OCI-LY1 (cell line): ENCODE results near the gene DCTN2.

ENCODE experiments used
- H2AFZ ChIP-seq: fragments of 200-600 bp; sonication (generic), shearing (Covaris generic); 2 replicates; pipeline ENCODE4 v1.6.0; 2014; ENCODE audit warnings: antibody characterized with exemption, mild to moderate bottlenecking, low read length
- H3F3A ChIP-seq: fragments of 200-600 bp; sonication (generic), shearing (Covaris generic); 2 replicates; pipeline ENCODE4 v1.6.0; 2014; ENCODE audit warnings: mild to moderate bottlenecking, antibody characterized with exemption, low read length, moderate library complexity; ENCODE audit not compliant: insufficient read depth
- H3K27ac ChIP-seq: fragments of 200-600 bp; sonication (generic); 2 replicates; pipeline ENCODE4 v1.5.1; 2014; ENCODE audit warnings: low read length, mixed run types, mild to moderate bottlenecking, low read depth; ENCODE audit not compliant: poor library complexity, severe bottlenecking
- H3K27me3 ChIP-seq: fragments of 200-600 bp; sonication (generic); 2 replicates; pipeline ENCODE4 v1.6.0; 2014; ENCODE audit warnings: antibody characterized with exemption, mild to moderate bottlenecking, low read length, moderate library complexity; ENCODE audit not compliant: insufficient read depth
- H3K36me3 ChIP-seq: fragments of 200-600 bp; sonication (generic); 2 replicates; pipeline ENCODE4 v1.6.1; 2014; ENCODE audit warnings: mild to moderate bottlenecking, antibody characterized with exemption, low read length, moderate library complexity, mixed read lengths; ENCODE audit not compliant: insufficient read depth
- H3K4me1 ChIP-seq: fragments of 200-600 bp; sonication (generic); 2 replicates; pipeline ENCODE4 v1.5.1; 2014; ENCODE audit warnings: mild to moderate bottlenecking, low read length, moderate library complexity; ENCODE audit not compliant: insufficient read depth, severe bottlenecking
- H3K4me2 ChIP-seq: fragments of 200-600 bp; sonication (generic), shearing (Covaris generic); 2 replicates; pipeline ENCODE4 v1.6.1; 2014; ENCODE audit warnings: low read length
- H3K4me3 ChIP-seq: fragments of 200-600 bp; sonication (generic); 2 replicates; pipeline ENCODE4 v1.5.1; 2014; ENCODE audit warnings: low read length, low read depth, mild to moderate bottlenecking, mixed read lengths; ENCODE audit not compliant: poor library complexity, severe bottlenecking
- H3K79me2 ChIP-seq: fragments of 200-600 bp; shearing (Covaris generic); 2 replicates; pipeline ENCODE4 v1.6.1; 2016; ENCODE audit warnings: mixed run types, low read length, mixed read lengths; ENCODE audit not compliant: insufficient read depth
- H3K9ac ChIP-seq: fragments of 200-600 bp; sonication (generic), shearing (Covaris generic); 2 replicates; pipeline ENCODE4 v1.6.1; 2014; ENCODE audit warnings: mild to moderate bottlenecking, low read length, mixed read lengths
- H3K9me2 ChIP-seq: fragments of 200-600 bp; sonication (generic), shearing (Covaris generic); 2 replicates; pipeline ENCODE4 v1.6.1; 2014; ENCODE audit warnings: low read depth, mild to moderate bottlenecking, low read length, mixed read lengths
- H3K9me3 ChIP-seq: fragments of 200-600 bp; shearing (Covaris generic); 2 replicates; pipeline ENCODE4 v1.6.1; 2014; ENCODE audit warnings: low read length, mixed read lengths
- H4K20me1 ChIP-seq: fragments of 200-600 bp; sonication (generic), shearing (Covaris generic); 2 replicates; pipeline ENCODE4 v1.6.0; 2016; ENCODE audit warnings: mild to moderate bottlenecking, low read length; ENCODE audit not compliant: insufficient read depth
- CTCF ChIP-seq: fragments of 200-600 bp; sonication (generic), shearing (Covaris generic); IDR thresholded peaks from 2 replicates; pipeline ENCODE4 v1.5.1; 2017; ENCODE audit warnings: mild to moderate bottlenecking, antibody characterized with exemption, low read length, moderate library complexity, mixed read lengths
- EZH2 ChIP-seq: fragments of 200-600 bp; sonication (generic), shearing (Covaris generic); IDR thresholded peaks from 2 replicates; pipeline ENCODE4 v1.8.0; 2017; ENCODE audit warnings: borderline replicate concordance, mixed run types, mild to moderate bottlenecking, antibody characterized with exemption, low read length, moderate library complexity, mixed read lengths

DCTN2 gene

GRCh38 chr12:57535764-57536596, 11.0 kb downstream of the DCTN2 start:
- no peaks in the 10 kb centered on the region for H4K20me1 ChIP-seq
- no peaks in the 10 kb centered on the region for H3K27me3 ChIP-seq
- H3K36me3 ChIP-seq: peaks cover 61% of the 10 kb centered on the region
- H3K9me3 ChIP-seq: no peaks in the 10 kb centered on the region
- H3K27ac ChIP-seq: no peak overlapping the region
- H2AFZ ChIP-seq: no peak overlapping the region
- H3K4me2 ChIP-seq: no peak overlapping the region
- H3K4me3 ChIP-seq: no peak overlapping the region
- no peak overlapping the region for H3K9ac ChIP-seq
- no peaks in the 10 kb centered on the region for H3K4me1 ChIP-seq
- TF ChIP-seq EZH2: no peak
- no peak for TF ChIP-seq CTCF
- H3F3A ChIP-seq: no peaks in the 10 kb centered on the region
- H3K9me2 ChIP-seq: no peaks in the 10 kb centered on the region
- no peaks in the 10 kb centered on the region for H3K79me2 ChIP-seq

GRCh38 chr12:57534991-57535543, 11.9 kb downstream of the DCTN2 start:
- H3K4me1 ChIP-seq: no peaks in the 10 kb centered on the region

GRCh38 chr12:57534250-57534649, 12.7 kb downstream of the DCTN2 start:
- H3K9me3 ChIP-seq: no peaks in the 10 kb centered on the region
- H3K4me1 ChIP-seq: no peaks in the 10 kb centered on the region
- H3K27me3 ChIP-seq: no peaks in the 10 kb centered on the region
- no peaks in the 10 kb centered on the region for H3F3A ChIP-seq
- no peak overlapping the region for H2AFZ ChIP-seq
- H3K9ac ChIP-seq: no peak overlapping the region
- H3K79me2 ChIP-seq: no peaks in the 10 kb centered on the region
- no peak overlapping the region for H3K27ac ChIP-seq
- H3K9me2 ChIP-seq: no peaks in the 10 kb centered on the region
- no peak overlapping the region for H3K4me2 ChIP-seq
- H3K36me3 ChIP-seq: peaks cover 71% of the 10 kb centered on the region
- no peak overlapping the region for H3K4me3 ChIP-seq
- no peaks in the 10 kb centered on the region for H4K20me1 ChIP-seq
- TF ChIP-seq EZH2: no peak
- TF ChIP-seq CTCF: no peak

More at GRCh38 chr12:57534991-57535543, 11.9 kb downstream of the DCTN2 start:
- TF ChIP-seq CTCF: no peak
- no peak for TF ChIP-seq EZH2
- no peaks in the 10 kb centered on the region for H4K20me1 ChIP-seq
- H3K4me3 ChIP-seq: no peak overlapping the region
- H3K4me2 ChIP-seq: no peak overlapping the region
- no peak overlapping the region for H3K27ac ChIP-seq
- no peaks in the 10 kb centered on the region for H3K79me2 ChIP-seq
- no peak overlapping the region for H2AFZ ChIP-seq
- H3K9ac ChIP-seq: no peak overlapping the region
- no peaks in the 10 kb centered on the region for H3K27me3 ChIP-seq
- H3K9me2 ChIP-seq: no peaks in the 10 kb centered on the region
- peaks cover 67% of the 10 kb centered on the region for H3K36me3 ChIP-seq
- no peaks in the 10 kb centered on the region for H3K9me3 ChIP-seq
- H3F3A ChIP-seq: no peaks in the 10 kb centered on the region
